ENCODE data around the gene PKP3. TPM values are rescaled to one million over a fixed set of nuclear protein-coding genes. Genes with fewer than 3 reads are reported as not detected.

PKP3 gene
- total and polyA plus RNA-seq, 3 experiments from 2014 or later = 1.1 TPM; not detected in 2

GRCh38 chr11:351411-351810 lies 42.6 kb upstream of the PKP3 start:
- H3K4me1 Mint-ChIP-seq = peaks cover 45 to 49% (median 46%) of the 10 kb centered on the region in 3 donors
- H3K27ac ChIP-seq (ENCODE audit: low read depth, low read length) = peak overlapping the region; percentile 54
- no peaks in the 10 kb centered on the region for H3K9me3 Mint-ChIP-seq
- peak in 1 of 5 donors; percentile 24 for DNase-seq
- no peak overlapping the region for H3K4me3 Mint-ChIP-seq
- H3K36me3 ChIP-seq (ENCODE audit: insufficient read depth, low read length) = no peaks in the 10 kb centered on the region
- H3K4me3 ChIP-seq (ENCODE audit: low read length) = no peak overlapping the region
- peaks cover 0 to 1% (median 0%) of the 10 kb centered on the region in 3 donors for H3K36me3 Mint-ChIP-seq
- H3K27me3 Mint-ChIP-seq = no peaks in the 10 kb centered on the region
- ChIA-PET CTCF (interaction anchor here (1.2 kb wide), 1 partner anchor 34 kb away, joined by 3 read pairs; no protein-coding TSS in a partner anchor), POLR2A (no interaction called here)
- H3K4me1 ChIP-seq (ENCODE audit: insufficient read depth, low read length) = peaks cover 25% of the 10 kb centered on the region
- H3K9me3 ChIP-seq (ENCODE audit: low read length) = no peaks in the 10 kb centered on the region
- peak overlapping the region in 7 of 8 donors; percentile 51 to 99 (median 78) for H3K27ac Mint-ChIP-seq
- no peaks in the 10 kb centered on the region for H3K27me3 ChIP-seq (ENCODE audit: insufficient read depth, low read length, poor library complexity, severe bottlenecking)

GRCh38 chr11:352456-353031 lies 41.5 kb upstream of the PKP3 start:
- peak in 1 of 5 donors; percentile 26 for DNase-seq
- Histone ChIP-seq H3K27me3 (ENCODE audit: insufficient read depth, low read length, poor library complexity, severe bottlenecking) (no peaks in the 10 kb centered on the region), H3K9me3 (ENCODE audit: low read length) (no peaks in the 10 kb centered on the region), H3K36me3 (ENCODE audit: insufficient read depth, low read length) (no peaks in the 10 kb centered on the region), H3K4me3 (ENCODE audit: low read length) (no peak overlapping the region), H3K27ac (ENCODE audit: low read depth, low read length) (no peak overlapping the region), H3K4me1 (ENCODE audit: insufficient read depth, low read length) (peaks cover 25% of the 10 kb centered on the region)
- Mint-ChIP-seq H3K9me3 (no peaks in the 10 kb centered on the region), H3K4me3 (no peak overlapping the region), H3K27me3 (no peaks in the 10 kb centered on the region), H3K27ac (peak overlapping the region in 7 of 8 donors; percentile 43 to 99 (median 68)), H3K36me3 (no peaks in the 10 kb centered on the region), H3K4me1 (peaks cover 45 to 49% (median 46%) of the 10 kb centered on the region in 3 donors)
- POLR2A ChIA-PET = interaction anchor here (0.5 to 1.7 kb wide), 3 partner anchors 13 to 40 kb away, joined by 3 to 4 read pairs (median 4); no protein-coding TSS in a partner anchor
- CTCF ChIA-PET = interaction anchor here (0.9 to 3.9 kb wide), 3 partner anchors 13 to 44 kb away, joined by 3 to 25 read pairs (median 3); no protein-coding TSS in a partner anchor

DNA sequence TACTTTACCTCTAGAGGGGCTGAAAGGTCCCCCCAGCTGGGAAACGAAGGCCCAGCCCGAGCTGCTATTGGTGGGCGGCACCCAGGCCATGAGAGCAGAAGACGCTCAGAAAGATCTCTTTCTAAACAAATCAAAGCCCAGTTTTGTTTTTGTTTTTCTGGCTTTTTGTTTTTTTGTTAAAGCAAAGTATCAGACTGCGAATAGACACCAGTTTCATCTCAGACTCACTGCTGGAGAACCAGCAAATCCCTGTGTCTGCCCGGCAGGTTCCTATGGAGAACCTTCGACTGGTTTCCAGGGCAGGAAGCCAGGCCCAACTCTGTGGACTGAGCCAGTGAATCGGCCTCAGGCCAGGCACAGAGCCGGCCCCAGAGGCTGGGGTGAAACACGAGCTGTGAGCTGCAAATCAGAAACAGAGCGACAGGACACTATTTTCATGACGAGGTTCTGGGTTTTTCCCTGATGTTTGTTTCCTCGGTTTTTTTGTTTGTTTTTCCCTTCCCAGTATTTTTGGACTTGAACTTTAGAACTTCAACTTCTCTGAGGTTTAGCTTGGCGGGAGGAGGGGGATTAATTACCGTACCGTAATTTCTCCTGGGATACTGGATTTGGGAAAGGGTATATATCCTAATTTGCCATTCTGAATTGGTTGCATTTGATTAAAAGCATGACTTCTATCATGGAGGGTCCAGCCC lies 40.7 kb upstream of the PKP3 start:
- no peaks in the 10 kb centered on the region for H3K27me3 Mint-ChIP-seq
- Histone ChIP-seq H3K27ac (ENCODE audit: low read depth, low read length) (peak overlapping the region; percentile 31), H3K4me3 (ENCODE audit: low read length) (no peak overlapping the region), H3K9me3 (ENCODE audit: low read length) (no peaks in the 10 kb centered on the region), H3K36me3 (ENCODE audit: insufficient read depth, low read length) (no peaks in the 10 kb centered on the region), H3K27me3 (ENCODE audit: insufficient read depth, low read length, poor library complexity, severe bottlenecking) (no peaks in the 10 kb centered on the region), H3K4me1 (ENCODE audit: insufficient read depth, low read length) (peaks cover 25% of the 10 kb centered on the region)
- ChIA-PET CTCF (interaction anchor here (0.7 to 3.9 kb wide), 4 partner anchors 14 to 72 kb away, joined by 3 to 25 read pairs (median 3); no protein-coding TSS in a partner anchor), POLR2A (interaction anchor here (0.5 to 1.7 kb wide), 3 partner anchors 14 to 41 kb away, joined by 3 to 4 read pairs (median 4); no protein-coding TSS in a partner anchor)
- H3K36me3 Mint-ChIP-seq = no peaks in the 10 kb centered on the region
- H3K4me3 Mint-ChIP-seq = peak overlapping the region in 2 of 7 donors; percentile 51 to 66
- H3K4me1 Mint-ChIP-seq = peaks cover 45 to 49% (median 46%) of the 10 kb centered on the region in 3 donors
- no peak for DNase-seq
- peak overlapping the region; percentile 36 to 99 (median 76) for H3K27ac Mint-ChIP-seq
- H3K9me3 Mint-ChIP-seq = no peaks in the 10 kb centered on the region

DNA sequence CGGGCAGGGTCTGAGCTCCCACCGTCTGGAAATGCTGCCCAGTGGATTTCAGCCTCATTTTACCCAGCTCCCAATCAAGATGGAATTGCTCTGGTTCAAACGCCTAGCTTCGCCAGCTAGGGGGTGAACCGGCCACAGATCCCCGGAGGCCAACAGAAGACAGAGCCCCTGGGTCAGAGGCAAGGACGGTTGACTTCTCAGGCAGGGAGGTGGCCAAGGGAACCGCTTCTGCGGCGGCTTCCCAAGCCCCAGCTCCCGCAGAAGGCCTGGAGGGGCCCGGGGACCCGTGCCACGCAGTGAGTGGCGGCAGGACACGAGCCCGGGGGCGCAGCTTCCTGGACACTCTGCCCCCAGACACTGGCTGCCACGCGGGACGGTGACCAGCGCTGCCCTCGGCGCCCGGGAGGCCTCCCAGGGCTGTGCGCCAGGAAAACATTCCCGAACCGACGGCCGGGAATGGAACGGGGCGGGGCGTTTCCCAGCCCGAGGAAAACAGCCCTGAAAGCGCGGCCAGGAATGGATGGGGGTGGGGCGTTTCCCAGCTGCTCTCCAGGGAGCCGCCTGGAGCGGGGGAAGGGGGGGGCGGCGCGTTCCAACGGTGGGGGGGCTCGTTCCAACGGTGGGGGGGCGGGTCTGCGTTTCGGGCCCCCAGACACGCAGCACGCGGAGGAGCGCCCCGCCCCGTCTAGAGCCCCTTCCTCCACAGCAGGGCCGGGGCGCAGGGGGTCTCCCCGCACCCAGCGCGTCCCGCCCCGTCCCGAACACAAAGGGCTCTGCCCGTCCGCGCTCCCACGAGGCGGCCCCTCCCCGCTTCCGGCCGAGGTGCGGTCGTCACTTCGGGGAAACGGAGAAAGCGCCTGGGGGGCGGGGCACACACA lies 38.2 kb upstream of the PKP3 start:
- Mint-ChIP-seq H3K36me3 (no peaks in the 10 kb centered on the region), H3K27me3 (no peaks in the 10 kb centered on the region)
- peak overlapping the region; percentile 82 for H3K27ac ChIP-seq (ENCODE audit: low read depth, low read length)

GRCh38 chr11:356610-357009 lies 37.4 kb upstream of the PKP3 start:
- no peaks in the 10 kb centered on the region for H3K27me3 ChIP-seq (ENCODE audit: insufficient read depth, low read length, poor library complexity, severe bottlenecking)
- Mint-ChIP-seq H3K9me3 (peaks cover 0 to 2% (median 0%) of the 10 kb centered on the region in 5 donors), H3K4me1 (peaks cover 40 to 41% (median 40%) of the 10 kb centered on the region in 3 donors), H3K36me3 (no peaks in the 10 kb centered on the region), H3K27ac (no peak overlapping the region), H3K27me3 (no peaks in the 10 kb centered on the region), H3K4me3 (no peak overlapping the region)
- no peak for DNase-seq
- POLR2A ChIA-PET = interaction anchor here (1.1 to 1.8 kb wide), 4 partner anchors 27 to 149 kb away, joined by 4 to 7 read pairs (median 4); partner anchors contain the start of genes BET1L and RIC8A
- H3K4me1 ChIP-seq (ENCODE audit: insufficient read depth, low read length) = peaks cover 18% of the 10 kb centered on the region
- H3K36me3 ChIP-seq (ENCODE audit: insufficient read depth, low read length) = no peaks in the 10 kb centered on the region
- no peak overlapping the region for H3K27ac ChIP-seq (ENCODE audit: low read depth, low read length)
- CTCF ChIA-PET = interaction anchor here (1.5 to 3.0 kb wide), 2 partner anchors 51 to 106 kb away, joined by 12 to 21 read pairs; no protein-coding TSS in a partner anchor
- H3K4me3 ChIP-seq (ENCODE audit: low read length) = no peak overlapping the region
- no peaks in the 10 kb centered on the region for H3K9me3 ChIP-seq (ENCODE audit: low read length)

More for the DNA sequence above, 38.2 kb upstream of the PKP3 start:
- peak; percentile 75 to 90 (median 84) for DNase-seq
- Mint-ChIP-seq H3K4me1 (peaks cover 47 to 49% (median 48%) of the 10 kb centered on the region in 3 donors), H3K4me3 (peak overlapping the region; percentile 63 to 85 (median 81)), H3K9me3 (peaks cover 0 to 2% (median 0%) of the 10 kb centered on the region in 5 donors), H3K27ac (peak overlapping the region; percentile 78 to 99 (median 94))
- Histone ChIP-seq H3K4me1 (ENCODE audit: insufficient read depth, low read length) (peaks cover 25% of the 10 kb centered on the region), H3K27me3 (ENCODE audit: insufficient read depth, low read length, poor library complexity, severe bottlenecking) (no peaks in the 10 kb centered on the region), H3K9me3 (ENCODE audit: low read length) (no peaks in the 10 kb centered on the region), H3K4me3 (ENCODE audit: low read length) (peak overlapping the region; percentile 84), H3K36me3 (ENCODE audit: insufficient read depth, low read length) (no peaks in the 10 kb centered on the region)
- CTCF ChIA-PET = interaction anchor here (0.9 to 3.9 kb wide), 20 partner anchors 8 to 150 kb away, joined by 3 to 25 read pairs (median 3); no protein-coding TSS in a partner anchor
- POLR2A ChIA-PET = interaction anchor here (0.6 to 1.8 kb wide), 11 partner anchors 17 to 150 kb away, joined by 3 to 7 read pairs (median 4); partner anchors contain the start of genes BET1L and RIC8A

DNA sequence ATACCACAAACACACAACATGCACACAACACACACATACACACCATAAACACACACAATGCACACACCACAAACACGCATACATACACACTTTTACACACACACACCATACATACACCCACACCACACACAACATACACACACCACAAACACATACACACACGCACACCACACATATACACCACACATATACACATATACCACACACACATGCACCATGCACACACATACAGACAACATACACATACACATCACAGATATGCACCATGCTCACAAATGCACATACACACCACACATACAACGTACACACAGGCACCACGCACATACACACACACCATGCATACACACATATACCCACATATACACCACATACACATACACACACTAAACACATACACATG lies 36.4 kb upstream of the PKP3 start:
- no peaks in the 10 kb centered on the region for H3K9me3 ChIP-seq (ENCODE audit: low read length)
- DNase-seq = no peak
- no peak overlapping the region for H3K27ac ChIP-seq (ENCODE audit: low read depth, low read length)
- POLR2A ChIA-PET = no interaction called here
- Mint-ChIP-seq H3K27me3 (no peaks in the 10 kb centered on the region), H3K9me3 (peaks cover 0 to 3% (median 0%) of the 10 kb centered on the region in 5 donors), H3K27ac (no peak overlapping the region), H3K36me3 (no peaks in the 10 kb centered on the region), H3K4me1 (peaks cover 33 to 35% (median 33%) of the 10 kb centered on the region in 3 donors), H3K4me3 (no peak overlapping the region)
- CTCF ChIA-PET = no interaction called here
- H3K36me3 ChIP-seq (ENCODE audit: insufficient read depth, low read length) = no peaks in the 10 kb centered on the region
- no peak overlapping the region for H3K4me3 ChIP-seq (ENCODE audit: low read length)
- no peaks in the 10 kb centered on the region for H3K27me3 ChIP-seq (ENCODE audit: insufficient read depth, low read length, poor library complexity, severe bottlenecking)
- H3K4me1 ChIP-seq (ENCODE audit: insufficient read depth, low read length) = peaks cover 18% of the 10 kb centered on the region

GRCh38 chr11:358129-358800 lies 35.7 kb upstream of the PKP3 start:
- no peaks in the 10 kb centered on the region for H3K27me3 ChIP-seq (ENCODE audit: insufficient read depth, low read length, poor library complexity, severe bottlenecking)
- Mint-ChIP-seq H3K4me3 (no peak overlapping the region), H3K4me1 (peaks cover 27 to 28% (median 27%) of the 10 kb centered on the region in 3 donors), H3K9me3 (peaks cover 0 to 3% (median 0%) of the 10 kb centered on the region in 5 donors), H3K36me3 (no peaks in the 10 kb centered on the region), H3K27me3 (no peaks in the 10 kb centered on the region), H3K27ac (peak overlapping the region in 4 of 8 donors; percentile 33 to 81 (median 59))
- peaks cover 18% of the 10 kb centered on the region for H3K4me1 ChIP-seq (ENCODE audit: insufficient read depth, low read length)
- no peak for DNase-seq
- no peak overlapping the region for H3K4me3 ChIP-seq (ENCODE audit: low read length)
- CTCF ChIA-PET = interaction anchor here (1.3 kb wide), 1 partner anchor 9 kb away, joined by 3 read pairs; no protein-coding TSS in a partner anchor
- H3K36me3 ChIP-seq (ENCODE audit: insufficient read depth, low read length) = no peaks in the 10 kb centered on the region
- H3K9me3 ChIP-seq (ENCODE audit: low read length) = no peaks in the 10 kb centered on the region
- H3K27ac ChIP-seq (ENCODE audit: low read depth, low read length) = no peak overlapping the region
- POLR2A ChIA-PET = interaction anchor here (0.8 kb wide), 1 partner anchor 74 kb away, joined by 3 read pairs; no protein-coding TSS in a partner anchor
